ENCODE results near the gene HDGF. TPM values are rescaled to one million over a fixed set of nuclear protein-coding genes. Genes with fewer than 3 reads are reported as not detected.
A peak's percentile ranks its signal among the peaks of the same experiment; 100 is the strongest.

HDGF gene
- total RNA-seq, 1 experiment from 2014 or later = 310 TPM

DNA sequence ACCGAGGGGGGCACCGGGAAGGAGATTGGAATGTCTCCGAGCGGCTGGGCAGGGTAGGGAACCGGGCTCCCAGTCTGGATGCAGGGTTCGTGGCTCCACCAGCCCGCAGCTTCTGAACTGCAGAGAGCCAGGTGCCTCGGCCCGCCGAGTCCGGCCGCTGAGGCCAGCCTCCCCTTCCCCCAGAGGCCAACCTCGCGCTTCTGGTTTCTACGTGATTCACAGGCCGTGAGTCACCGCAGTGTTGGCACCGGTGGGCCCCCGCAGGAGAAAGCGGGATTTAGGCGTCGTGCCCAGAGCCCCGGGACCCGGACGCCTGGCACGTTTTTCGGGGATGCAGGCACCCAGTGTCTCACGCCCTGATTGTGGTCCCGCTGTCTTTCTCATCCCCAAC lies 46.5 kb downstream of the HDGF start:
- peak overlapping the region; percentile 83 for H3K4me2 ChIP-seq (ENCODE audit: insufficient read depth, insufficient read length, low read length)
- no peak overlapping the region for H2BK12ac ChIP-seq (ENCODE audit: insufficient read length, low read depth, low read length)
- peak overlapping the region in 1 of 3 experiments; percentile 95; a peak in 1 of 7 replicates for H3K27ac Mint-ChIP-seq
- peaks cover 62 to 69% of the 10 kb centered on the region in 2 experiments for H3K4me1 Mint-ChIP-seq
- no peak overlapping the region for H2BK20ac ChIP-seq (ENCODE audit: low read depth, low read length, poor library complexity, severe bottlenecking)
- H3K4me1 ChIP-seq (ENCODE audit: insufficient read depth, low read length) = peaks cover 17% of the 10 kb centered on the region; the same call in 1 of the 2 replicates
- H3K14ac ChIP-seq (ENCODE audit: insufficient read depth, low read length) = peak overlapping the region; percentile 22; the same call in 1 of the 2 replicates
- H3K36me3 Mint-ChIP-seq (ENCODE audit: insufficient read depth in 1 of 3, low read depth in 3 of 3) = peaks cover 7 to 28% (median 17%) of the 10 kb centered on the region in 3 experiments
- H4K5ac ChIP-seq (ENCODE audit: insufficient read length, low read depth, low read length) = no peak overlapping the region
- H2AFZ ChIP-seq (ENCODE audit: low read length) = no peak overlapping the region
- H2AK5ac ChIP-seq (ENCODE audit: insufficient read length, low read length) = no peak overlapping the region
- DNase-seq = no peak
- WGBS (ENCODE audit: extremely low coverage, insufficient read length, low lambda C conversion rate) = no CpG with 5 or more reads among the region's 29 CpGs
- H3K27me3 ChIP-seq (ENCODE audit: insufficient read depth, low read length) = peaks cover 3% of the 10 kb centered on the region; the same call in 1 of the 2 replicates
- H3K23me2 ChIP-seq (ENCODE audit: insufficient read length, low read depth, low read length, poor library complexity, severe bottlenecking) = peaks cover 39% of the 10 kb centered on the region
- H2BK5ac ChIP-seq (ENCODE audit: insufficient read length, low read length) = no peak overlapping the region
- H3K9ac ChIP-seq (ENCODE audit: extremely low read depth, insufficient read length, low read length) = no peak overlapping the region
- no peaks in the 10 kb centered on the region for H3K9me3 ChIP-seq (ENCODE audit: control insufficient read depth, low read depth, low read length)
- no peak overlapping the region for H3K4ac ChIP-seq (ENCODE audit: low read depth, low read length)
- H4K20me1 ChIP-seq (ENCODE audit: control insufficient read depth, insufficient read depth, insufficient read length) = no peaks in the 10 kb centered on the region
- no peak overlapping the region for H4K91ac ChIP-seq (ENCODE audit: insufficient read length, low read depth, low read length)
- H3K23ac ChIP-seq (ENCODE audit: insufficient read length, low read depth, low read length) = no peak overlapping the region
- H3K27ac ChIP-seq (ENCODE audit: insufficient read length, low read depth, low read length) = no peak overlapping the region
- no peak overlapping the region for H4K8ac ChIP-seq (replicated peaks; ENCODE audit: insufficient read length, low read depth, low read length)
- no peak overlapping the region for H2BK120ac ChIP-seq (ENCODE audit: low read depth, low read length, poor library complexity, severe bottlenecking)
- TF ChIP-seq, protein P1, sequence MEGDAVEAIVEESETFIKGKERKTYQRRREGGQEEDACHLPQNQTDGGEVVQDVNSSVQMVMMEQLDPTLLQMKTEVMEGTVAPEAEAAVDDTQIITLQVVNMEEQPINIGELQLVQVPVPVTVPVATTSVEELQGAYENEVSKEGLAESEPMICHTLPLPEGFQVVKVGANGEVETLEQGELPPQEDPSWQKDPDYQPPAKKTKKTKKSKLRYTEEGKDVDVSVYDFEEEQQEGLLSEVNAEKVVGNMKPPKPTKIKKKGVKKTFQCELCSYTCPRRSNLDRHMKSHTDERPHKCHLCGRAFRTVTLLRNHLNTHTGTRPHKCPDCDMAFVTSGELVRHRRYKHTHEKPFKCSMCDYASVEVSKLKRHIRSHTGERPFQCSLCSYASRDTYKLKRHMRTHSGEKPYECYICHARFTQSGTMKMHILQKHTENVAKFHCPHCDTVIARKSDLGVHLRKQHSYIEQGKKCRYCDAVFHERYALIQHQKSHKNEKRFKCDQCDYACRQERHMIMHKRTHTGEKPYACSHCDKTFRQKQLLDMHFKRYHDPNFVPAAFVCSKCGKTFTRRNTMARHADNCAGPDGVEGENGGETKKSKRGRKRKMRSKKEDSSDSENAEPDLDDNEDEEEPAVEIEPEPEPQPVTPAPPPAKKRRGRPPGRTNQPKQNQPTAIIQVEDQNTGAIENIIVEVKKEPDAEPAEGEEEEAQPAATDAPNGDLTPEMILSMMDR (conservative IDR thresholded peaks at IDR 0.05) = no peak
- H3K4me3 Mint-ChIP-seq = peak overlapping the region; percentile 74 to 91
- no peak overlapping the region for H3K18ac ChIP-seq (ENCODE audit: insufficient read length, low read depth, low read length)
- H3K27me3 Mint-ChIP-seq (ENCODE audit: low read depth) = peaks cover 37% of the 10 kb centered on the region
- no peaks in the 10 kb centered on the region; a peak in 1 of 5 replicates for H3K9me3 Mint-ChIP-seq
- H3K79me2 ChIP-seq (ENCODE audit: insufficient read depth, low read length) = no peaks in the 10 kb centered on the region
- no peak overlapping the region for H3T11ph ChIP-seq (ENCODE audit: low read length)
- H2BK15ac ChIP-seq (ENCODE audit: low read depth, low read length) = no peak overlapping the region
- no peaks in the 10 kb centered on the region for H3K79me1 ChIP-seq (ENCODE audit: insufficient read depth, low read depth, low read length, poor library complexity, severe bottlenecking)
- H3K56ac ChIP-seq (ENCODE audit: insufficient read length, low read depth, low read length) = no peak overlapping the region
